ENCODE data around the gene PIP4K2A.
A peak's percentile ranks its signal among the peaks of the same experiment; 100 is the strongest.
"Not testable (repeated sequence)": the region's sequence is repeated elsewhere in the genome, so short reads cannot be mapped to it uniquely, and the experiment has no call there.

PIP4K2A gene

DNA sequence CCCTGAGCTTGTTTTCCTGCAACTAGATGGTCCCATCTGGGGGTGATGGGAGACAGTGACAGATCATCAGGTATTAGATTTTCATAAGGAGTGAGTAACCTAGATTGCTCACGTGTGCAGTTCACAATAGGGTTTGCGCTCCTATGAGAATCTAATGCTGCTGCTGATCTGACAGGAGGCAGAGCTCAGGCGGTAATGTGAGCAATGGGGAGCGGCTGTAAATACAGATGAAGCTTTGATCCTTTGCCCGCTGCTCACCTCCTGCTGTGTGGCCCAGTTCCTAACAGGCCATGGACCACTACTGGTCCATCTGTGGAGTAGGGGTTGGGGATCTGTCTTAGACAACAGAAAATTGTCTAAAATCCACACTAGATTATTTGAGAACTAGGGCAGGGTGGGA, 22.3 kb downstream of the PIP4K2A start:
- not testable (repeated sequence) for DNase-seq

DNA sequence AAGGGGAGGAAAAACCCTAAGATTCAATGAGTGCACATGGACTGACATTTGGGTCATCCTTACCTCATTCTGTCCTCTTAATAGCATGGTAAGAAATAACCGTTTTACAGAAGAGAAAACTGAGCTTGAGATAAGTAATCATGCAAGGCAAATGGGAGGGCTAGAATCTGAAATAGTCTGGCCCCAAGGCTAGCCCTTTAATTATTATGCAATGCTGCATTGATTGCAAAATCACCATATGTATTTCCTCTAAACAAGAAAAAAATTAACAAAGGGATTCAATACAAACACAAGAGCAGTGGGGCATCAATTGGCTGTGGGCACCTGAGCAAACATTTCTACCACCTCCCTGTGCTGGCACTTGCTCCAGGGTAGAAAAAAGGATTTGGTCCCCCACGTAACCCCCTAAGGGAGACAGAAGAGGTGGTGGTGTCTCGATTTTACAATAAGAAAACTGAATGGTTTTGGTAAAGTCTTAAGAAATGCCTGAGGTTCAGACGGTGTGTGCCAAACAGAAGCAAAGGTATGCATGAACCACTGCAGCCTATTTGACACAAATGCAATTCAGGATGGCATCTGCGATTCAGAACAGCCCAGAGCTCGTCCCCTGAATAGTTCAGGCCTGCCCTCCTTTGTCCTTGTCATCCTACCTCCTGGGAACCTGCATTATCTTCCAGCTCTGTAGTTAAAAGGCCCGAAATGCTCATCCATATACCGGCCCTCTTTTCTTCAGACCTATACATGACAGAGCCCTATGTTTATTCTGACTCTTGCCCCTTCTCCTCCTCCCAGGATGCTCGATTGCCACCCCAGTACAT, 23.6 kb downstream of the PIP4K2A start:
- no peak for DNase-seq

DNA sequence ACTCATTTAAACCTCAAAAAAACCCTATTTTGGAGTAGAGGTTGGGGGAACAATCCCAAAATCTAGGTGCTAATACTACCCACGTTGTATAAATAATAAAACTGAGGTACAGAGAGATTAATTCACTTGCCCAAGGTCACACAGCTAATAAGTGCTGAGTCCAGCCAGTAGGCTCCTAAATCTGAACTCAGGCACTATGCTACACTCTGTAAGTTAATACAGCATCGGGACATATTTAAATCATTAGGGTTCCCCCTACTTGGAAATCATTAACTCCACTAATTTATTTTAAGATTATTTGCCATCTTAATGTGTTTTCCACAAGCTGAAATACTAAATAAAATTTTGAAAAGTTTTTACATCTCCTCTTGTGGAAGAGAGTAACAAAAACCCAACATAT, 24.2 kb downstream of the PIP4K2A start:
- DNase-seq = no peak

DNA sequence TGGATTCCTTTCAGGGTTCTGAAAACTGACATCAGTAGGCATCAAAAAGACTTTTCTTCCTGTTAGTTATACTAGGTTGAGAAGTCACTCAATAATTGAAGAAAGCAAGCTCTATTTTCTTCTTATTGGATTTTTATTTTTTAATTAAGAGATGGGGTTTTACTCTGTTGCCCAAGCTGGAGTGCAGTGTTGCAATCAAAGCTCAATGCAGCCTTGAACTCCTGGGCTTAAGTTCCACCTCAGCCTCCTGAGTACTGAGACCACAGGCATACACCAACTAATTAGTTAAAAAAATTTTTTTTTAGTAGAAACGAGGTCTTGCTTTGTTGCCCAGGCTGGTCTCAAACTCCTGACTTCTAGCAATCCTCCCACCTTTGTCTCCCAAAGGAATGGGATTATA, 28.0 kb downstream of the PIP4K2A start:
- no peak for DNase-seq

DNA sequence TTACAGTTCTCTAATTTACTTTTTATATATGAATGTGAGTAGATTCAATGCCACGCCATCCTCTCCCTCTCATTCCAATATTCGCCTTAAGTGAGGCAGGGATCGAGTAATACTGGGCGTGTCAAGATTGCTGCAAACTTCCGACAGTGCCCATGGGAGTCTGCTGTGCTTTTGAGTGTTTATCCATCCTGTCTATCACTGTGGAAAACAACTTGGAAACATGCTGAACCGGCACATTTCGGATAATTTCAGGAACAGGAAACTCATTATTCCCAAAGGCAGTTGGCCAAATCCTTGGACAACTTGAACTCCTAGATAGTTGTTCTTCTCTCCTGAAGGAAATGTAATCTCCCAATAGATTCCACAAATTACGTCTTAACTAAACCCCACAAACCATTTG, 28.5 kb downstream of the PIP4K2A start:
- no peak for DNase-seq

DNA sequence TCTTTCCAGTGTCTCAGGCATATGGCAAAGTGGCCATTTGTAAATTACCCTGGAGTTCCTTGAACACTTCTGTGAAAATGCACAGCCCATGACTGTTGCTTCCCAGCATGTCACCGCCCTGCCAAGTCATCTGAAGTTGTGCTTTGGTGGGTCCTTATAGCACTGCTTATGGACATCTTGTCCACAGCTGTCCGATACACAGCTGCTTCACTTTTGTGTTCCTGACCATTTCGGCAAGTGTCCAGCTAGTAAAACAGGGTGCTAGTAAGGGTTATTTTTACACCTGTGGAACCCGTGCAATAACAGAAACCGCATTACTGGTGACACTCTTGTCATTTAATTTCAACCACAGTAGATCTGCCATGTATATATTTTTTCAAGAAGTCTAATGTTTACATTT, 29.7 kb downstream of the PIP4K2A start:
- no peak for DNase-seq

DNA sequence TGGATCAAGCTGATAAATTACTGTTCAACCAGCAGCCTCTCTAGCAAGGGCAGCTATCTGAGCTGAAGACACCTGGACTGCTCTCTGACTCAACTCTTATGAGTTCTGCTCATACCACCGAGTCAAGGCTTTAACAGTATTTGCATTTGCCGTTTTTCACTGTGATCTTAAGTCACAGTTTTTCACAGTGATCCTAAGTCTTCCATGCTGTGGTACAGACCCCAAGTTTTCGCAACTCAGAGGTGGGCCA, 31.3 kb downstream of the PIP4K2A start:
- no peak for DNase-seq

DNA sequence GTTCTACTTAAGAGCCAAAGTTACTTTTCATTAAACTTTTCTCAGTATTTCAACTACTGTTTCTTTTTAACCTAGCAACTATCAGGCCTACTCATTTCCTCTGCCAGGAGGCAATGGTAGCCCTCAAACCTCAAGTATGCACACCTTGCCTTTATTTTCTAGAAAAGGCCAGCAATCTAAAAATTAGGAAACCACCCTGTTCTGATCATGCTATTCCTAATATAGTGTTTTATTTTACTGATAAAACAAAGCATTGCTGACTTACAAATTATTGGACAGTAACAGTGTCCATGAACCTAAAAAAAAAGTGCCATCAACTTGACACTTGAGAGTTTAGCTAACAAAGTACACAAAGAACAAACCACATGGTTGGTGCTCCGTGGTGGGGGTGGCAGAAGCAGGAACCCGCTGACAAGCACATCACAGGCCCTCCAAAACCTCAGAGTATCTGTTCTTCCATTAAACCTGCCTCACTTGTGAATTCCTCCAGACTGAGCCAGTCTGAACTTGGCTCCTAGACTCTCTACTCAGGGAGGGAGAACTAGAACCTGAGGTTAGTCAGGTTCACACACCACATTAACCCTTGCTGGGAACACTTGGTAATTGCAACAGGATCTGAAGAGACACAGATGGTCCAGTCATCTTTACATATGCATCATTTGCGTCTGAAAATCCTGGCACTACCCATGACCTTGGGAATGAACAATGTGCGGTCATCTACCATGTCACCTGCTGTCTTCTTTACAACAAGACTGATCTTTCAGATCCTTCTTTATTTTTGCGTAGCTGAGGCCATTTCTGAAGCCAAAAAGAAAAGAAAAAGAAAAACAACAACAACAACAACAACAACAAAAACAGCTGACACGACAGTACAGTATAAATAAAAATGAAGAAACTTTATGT, 31.9 kb downstream of the PIP4K2A start:
- DNase-seq = no peak

DNA sequence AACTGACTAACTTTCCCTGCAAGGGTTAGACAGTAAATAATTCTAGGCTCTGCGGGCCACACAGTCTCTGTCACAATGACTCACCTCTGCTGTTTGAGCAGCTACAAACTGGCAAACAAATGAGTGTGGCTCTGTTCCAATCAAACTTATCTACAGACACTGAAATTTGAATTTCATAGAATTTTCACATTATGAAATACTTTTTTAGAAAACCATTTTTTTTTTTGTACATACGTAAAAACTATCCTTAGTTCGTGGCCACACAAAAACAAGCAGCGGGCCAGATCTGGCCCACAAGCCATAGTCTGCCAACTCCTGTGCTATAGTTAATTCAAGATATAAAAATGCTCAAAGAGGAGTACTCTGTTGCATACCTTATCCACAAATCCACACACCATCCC, 32.6 kb downstream of the PIP4K2A start:
- no peak for DNase-seq

DNA sequence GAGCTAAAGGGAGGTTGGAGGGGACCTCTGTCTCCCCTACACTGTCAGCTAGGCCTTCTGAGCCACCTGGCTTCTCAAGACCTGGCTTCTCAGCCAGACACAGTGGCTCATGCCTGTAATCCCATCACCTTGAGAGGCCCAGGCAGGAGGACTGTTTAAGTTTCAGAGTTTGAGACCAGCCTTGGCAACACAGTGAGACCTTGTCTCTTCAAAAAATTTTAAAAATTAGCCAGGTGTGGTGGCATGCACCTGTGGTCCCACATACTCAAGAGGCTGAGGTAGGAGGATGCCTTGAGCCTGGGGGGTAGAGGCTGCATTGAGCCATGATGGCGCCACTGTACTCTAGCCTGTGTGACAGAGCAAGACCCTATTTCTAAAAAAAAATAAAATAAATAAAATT, 33.1 kb downstream of the PIP4K2A start:
- DNase-seq = no peak

DNA sequence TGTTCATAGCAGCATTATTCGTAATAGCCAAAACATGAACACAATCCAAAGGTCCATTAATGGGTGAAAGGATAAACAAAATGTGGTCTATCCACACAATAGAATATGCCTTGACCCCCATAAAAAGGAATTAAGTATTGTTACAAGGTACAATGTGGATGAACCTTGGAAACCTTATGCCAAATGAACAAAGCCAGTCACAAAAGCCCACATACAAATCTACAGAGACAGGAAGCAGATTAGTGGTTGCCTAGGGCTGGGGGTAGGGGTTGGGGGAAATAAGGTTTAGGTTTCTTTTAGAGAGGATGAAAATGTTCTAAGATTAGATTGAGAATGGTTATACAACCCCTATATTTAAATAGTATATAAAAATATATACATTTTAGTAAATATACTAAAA, 34.8 kb downstream of the PIP4K2A start:
- no peak for DNase-seq

DNA sequence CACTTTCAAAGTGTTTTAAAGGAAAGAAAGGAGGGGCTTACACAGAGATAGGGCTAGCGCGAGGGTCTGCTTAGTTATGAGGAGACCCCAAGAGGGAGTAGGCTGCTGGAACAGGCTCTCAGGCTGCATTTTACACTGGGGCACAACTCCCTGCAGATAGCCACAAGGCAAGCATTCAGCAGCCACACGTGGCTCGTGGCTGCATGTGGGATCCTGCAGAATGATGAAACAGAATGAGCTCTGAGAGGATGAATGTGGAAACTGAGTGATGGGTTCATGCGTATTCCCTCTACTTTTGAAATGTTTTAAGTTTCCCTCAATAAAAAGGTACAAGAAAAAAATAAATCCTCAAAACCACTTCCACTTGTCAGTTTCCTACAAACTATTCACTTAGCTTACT, 37.0 kb downstream of the PIP4K2A start:
- no peak for DNase-seq

DNA sequence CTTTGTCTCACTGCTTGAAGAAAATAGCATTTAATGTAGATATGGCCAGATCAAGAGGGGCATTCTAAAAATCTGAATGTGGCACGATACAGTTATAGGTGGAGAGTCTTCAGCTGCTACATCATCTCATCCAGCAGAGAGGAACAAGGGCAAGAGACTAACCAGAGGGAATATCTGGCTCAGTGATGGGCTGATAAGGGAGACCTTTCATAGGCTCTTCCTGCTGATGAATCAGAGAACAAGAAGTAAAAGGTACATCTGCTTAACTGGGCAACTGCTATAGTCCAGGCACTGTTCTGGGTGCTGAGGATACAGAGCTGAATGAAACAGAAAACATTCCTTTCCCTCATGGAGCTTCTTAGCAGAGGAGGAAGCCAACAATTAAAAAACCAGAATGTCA, 37.9 kb downstream of the PIP4K2A start:
- DNase-seq = no peak

DNA sequence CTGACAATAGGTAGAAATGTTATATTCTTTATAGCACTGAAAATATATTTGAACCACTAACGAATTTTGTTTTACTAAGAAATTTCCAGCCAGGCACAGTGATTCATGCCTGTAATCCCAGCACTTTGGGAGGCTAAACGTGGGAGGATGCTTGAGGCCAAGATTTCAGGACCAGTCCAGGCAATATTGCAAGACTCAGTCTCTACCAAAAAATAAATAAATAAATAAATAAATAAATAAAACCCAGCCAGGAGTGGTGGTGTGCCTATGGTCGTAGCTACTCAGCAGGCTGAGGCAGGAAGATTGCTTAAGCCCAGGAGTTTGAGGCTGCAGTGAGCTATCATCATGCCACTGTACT, 39.8 kb downstream of the PIP4K2A start:
- no peak for DNase-seq

DNA sequence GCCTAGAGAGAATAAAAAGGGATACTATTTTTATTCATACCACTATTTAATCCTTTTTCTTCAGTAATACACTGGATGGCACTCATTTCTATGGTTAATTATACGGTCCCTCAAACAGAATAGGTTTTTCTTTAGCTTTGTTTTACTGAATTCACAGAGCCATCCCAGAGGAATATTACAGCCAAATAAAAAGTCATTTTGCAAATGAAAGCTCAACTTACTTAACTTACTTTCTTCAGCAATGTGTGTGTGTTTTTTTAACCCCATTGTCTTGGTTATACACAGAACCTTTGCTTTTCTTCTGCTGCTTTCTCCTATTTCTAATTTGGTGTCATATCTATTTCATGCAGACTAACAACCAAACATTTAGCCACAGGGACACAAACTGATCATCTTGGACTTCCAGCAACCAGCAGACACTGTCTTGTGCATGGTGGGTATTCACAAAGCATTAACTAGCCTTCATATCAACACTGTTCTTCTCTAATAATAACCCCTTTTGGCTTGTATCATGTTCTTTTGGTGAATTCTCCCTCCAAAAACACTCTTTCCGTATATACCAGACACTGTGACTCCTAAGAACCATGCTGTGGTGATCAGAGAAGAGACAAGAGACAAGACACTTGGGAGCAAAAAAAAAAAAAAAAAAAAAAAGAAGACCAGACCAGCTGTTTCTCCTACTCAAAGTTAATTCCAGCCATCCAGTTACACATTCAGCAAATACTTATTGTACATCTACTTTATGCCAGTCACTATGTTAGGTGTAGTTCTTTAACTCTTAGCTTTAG, 40.4 kb downstream of the PIP4K2A start:
- peak; percentile 27 for DNase-seq

DNA sequence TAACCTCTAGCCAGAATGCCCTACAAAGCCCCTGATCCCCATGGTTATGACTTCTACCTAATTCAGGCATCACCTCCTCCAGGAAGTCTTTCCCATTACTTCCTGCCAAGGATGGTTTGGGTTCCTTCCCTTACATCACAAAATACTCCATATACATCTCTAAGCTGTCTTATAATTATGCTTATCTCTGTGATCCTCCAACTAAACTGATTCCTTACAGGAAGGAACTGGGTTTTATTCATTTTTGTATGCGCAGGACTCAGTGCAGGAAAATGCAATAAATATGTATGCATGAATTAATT, 41.3 kb downstream of the PIP4K2A start:
- DNase-seq = no peak

DNA sequence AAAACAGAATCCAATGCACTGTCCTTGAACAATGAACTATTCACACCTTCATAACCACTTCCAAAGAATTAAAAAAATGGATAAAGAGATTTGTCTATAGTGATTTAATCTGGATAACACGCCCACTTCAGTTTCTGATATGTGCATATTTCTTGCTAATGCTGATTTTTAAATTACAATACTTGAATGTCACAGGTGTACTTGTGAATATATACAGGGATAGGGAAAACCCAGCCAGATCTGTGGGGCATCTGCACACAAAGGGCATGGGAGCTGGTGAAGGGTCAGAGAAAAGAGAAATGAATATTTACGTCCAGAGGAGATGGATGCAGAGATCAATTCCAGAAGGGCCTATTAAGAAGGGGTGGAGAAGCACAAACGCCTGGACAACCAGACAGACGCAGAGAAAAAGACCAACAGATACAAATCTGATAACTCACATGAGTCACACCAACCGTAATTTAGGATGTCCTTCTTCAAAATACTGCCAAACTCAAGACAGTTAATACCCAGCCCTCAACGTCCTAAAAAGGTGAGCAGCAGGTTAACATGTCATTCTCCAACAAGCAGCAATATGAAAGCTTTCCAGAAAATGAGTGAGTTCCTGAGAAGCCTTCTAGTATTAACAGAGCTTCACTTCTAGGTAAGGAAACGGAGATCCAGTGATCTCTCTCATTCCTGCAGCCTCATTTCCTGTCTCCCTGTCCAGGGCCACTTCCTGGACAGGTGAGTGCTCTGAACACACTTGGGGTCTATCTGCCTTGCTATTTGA, 41.9 kb downstream of the PIP4K2A start:
- DNase-seq = no peak

DNA sequence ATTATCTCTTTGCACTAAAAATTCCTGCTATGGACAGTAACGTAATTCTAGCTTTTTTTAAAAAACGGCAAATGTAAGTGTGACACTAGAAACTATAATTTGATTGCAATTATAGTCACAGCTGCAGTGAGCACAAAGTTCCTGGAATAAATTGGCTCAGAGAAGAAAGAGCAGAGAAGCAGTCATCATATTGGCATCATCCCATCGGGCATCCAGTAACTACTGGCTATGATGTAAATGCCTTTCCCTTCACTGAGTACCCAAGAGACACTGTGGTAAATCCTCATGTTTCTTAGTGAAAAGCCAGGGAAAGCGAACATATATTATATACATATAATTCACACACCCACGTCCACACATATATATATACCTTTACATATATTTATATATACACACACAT, 43.6 kb downstream of the PIP4K2A start:
- DNase-seq = peak; percentile 18

DNA sequence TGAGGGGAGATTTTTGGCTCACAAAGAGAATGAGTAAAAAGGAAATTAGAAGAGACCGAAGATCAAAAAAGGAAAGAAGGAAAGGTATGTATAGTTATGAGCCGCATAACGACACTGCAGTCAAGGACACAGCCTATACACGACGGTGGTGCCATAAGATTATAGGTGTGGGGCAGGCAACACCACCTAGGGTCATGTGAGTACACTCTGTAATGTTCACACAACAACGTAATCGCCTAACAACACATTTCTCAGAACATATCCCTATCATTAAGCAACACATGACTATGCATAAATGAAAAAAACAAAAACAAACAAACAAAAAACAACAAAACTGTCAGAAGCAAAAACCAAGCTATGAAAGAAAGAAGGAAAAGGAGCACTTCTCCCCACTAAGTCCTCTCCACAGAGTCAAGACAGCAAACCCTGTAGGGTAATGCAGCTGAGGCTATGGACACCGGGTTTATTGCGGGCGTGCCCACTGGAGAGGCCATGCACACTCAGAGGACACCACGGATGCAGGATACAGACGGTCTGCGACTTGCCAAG, 45.1 kb downstream of the PIP4K2A start:
- no peak for DNase-seq

DNA sequence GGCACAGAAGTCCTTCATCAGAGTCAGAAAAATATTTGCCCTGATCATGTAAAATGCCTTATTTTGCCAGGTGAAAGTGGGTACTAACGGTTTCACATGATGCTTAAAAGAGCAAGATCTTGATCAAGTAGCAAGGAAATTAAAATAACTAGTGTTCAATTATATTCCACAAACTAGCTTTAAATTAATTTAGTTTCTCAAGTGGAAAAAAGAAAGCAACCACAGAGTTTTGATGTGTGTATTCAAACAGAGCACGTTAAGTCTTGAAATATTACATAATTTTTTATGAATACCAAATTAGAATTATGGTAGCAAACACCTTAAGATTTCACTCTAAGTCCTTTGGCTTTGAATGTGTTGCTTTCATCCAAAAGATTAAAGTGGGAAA, 47.3 kb downstream of the PIP4K2A start:
- no peak for DNase-seq

DNA sequence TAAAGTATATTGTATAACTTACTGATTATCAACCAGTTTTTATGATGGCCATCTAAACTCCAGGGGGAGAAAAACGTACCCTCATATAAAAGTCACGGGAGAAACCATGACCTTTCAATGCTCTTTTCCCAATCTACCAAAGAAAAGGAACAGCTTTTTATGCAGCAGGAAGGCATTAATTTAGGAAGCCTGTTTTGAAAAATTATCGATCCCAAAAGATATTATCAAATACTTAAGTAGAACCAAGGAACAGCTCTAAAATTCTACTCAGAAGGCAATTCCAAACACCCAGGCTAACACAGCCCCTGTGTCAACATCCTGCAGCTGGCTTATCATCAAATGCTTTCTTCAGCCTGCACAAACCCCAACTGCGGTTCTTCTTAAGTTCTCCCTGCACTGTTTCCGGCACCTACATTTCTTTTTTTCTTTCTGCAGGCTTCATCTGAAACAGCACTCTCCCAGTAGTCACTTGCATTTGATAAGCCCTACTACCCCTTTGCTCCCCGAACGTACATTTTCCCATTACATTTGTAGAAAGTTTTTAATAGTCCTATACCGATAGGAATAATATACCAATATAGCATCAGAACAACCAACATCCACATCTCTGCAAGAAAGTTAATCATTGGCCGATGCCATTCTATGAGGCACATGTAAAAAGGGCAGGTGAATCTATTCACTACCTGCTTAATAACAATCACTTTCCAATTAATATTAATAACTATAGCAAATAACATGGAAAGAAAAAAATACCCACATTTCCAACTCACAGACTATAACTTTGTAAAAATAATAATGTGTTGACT, 47.9 kb downstream of the PIP4K2A start:
- no peak for DNase-seq

DNA sequence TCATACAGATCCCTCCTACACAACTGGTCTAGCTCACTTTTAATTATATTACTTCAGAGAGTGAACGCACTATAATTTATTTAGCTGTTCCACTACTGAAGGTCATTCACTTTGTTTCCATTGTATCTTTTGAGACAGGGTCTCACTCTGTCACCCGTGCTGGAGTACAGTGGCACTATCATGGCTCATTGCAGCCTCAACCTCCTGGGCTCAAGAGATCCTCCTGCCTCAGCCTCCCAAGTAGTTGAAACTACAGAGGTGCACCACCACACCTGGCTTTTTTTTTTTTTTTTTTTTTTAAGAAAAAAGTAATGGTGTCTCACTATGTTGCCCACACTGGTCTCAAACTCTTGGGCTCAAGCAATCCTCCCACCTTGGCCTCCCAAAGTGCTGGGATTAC, 49.0 kb downstream of the PIP4K2A start:
- no peak for DNase-seq

All from NCI-H2227 treated with DMSO at 0.1 percent for 48 hours (cell line).